Right renal pelvis (tissue), 4 donors: Measurements from ENCODE around the gene KIFC3. TPM values are rescaled to one million over a fixed set of nuclear protein-coding genes. Genes with fewer than 3 reads are reported as not detected.
"Not testable (repeated sequence)": the region's sequence is repeated elsewhere in the genome, so short reads cannot be mapped to it uniquely, and the experiment has no call there.

Source experiments
- DNase-seq, 4 donors: peaks; one replicate each; pipeline ENCODE4 v3.0.0-alpha.2; 2013; ENCODE audit warnings: low read depth in 4 of 4, low spot score in 3 of 4, missing footprints in 1 of 4
- polyA plus RNA-seq, 4 donors: library from polyadenylated mRNA; unstranded; fragments of 120-200 nt; gene quantifications; one replicate each; pipeline ENCODE4 v1.2.1, GENCODE V29; 2013; ENCODE audit not compliant: insufficient read length in 4 of 4

Gene KIFC3
- polyA plus RNA-seq, 4 donors, result 48.6 to 67.8 (median 50.9) TPM

GRCh38 chr16:57755726-57756423 lies 46.4 kb downstream of the KIFC3 start:
- DNase-seq, result no peak

GRCh38 chr16:57755061-57755684 lies 47.1 kb downstream of the KIFC3 start:
- DNase-seq, result no peak

- no peak for DNase-seq
These were observed 47.8 kb downstream of the KIFC3 start for GRCh38 chr16:57754354-57755060.

- DNase-seq, result no peak
These were observed 48.6 kb downstream of the KIFC3 start for GRCh38 chr16:57753448-57754353.

GRCh38 chr16:57752581-57753447 lies 49.5 kb downstream of the KIFC3 start:
- no peak for DNase-seq

GRCh38 chr16:57752203-57752580 lies 50.1 kb downstream of the KIFC3 start:
- no peak for DNase-seq

GRCh38 chr16:57751539-57752202 lies 50.6 kb downstream of the KIFC3 start:
- DNase-seq, result no peak

GRCh38 chr16:57750796-57751538 lies 51.3 kb downstream of the KIFC3 start:
- DNase-seq, result no peak

GRCh38 chr16:57749856-57750452 lies 52.3 kb downstream of the KIFC3 start:
- no peak for DNase-seq

- no peak for DNase-seq
These were observed 53.1 kb downstream of the KIFC3 start for GRCh38 chr16:57749101-57749692.

- DNase-seq, result no peak
These were observed 53.7 kb downstream of the KIFC3 start for GRCh38 chr16:57748596-57748995.

- no peak for DNase-seq
These were observed 54.3 kb downstream of the KIFC3 start for GRCh38 chr16:57747996-57748395.

GRCh38 chr16:57747496-57747895 lies 54.8 kb downstream of the KIFC3 start:
- no peak for DNase-seq

- DNase-seq, result no peak
These were observed 55.2 kb downstream of the KIFC3 start for GRCh38 chr16:57747091-57747490.

- not testable (repeated sequence) for DNase-seq
These were observed 56.0 kb downstream of the KIFC3 start for GRCh38 chr16:57746316-57746715.

GRCh38 chr16:57745768-57746167 lies 56.5 kb downstream of the KIFC3 start:
- no peak for DNase-seq

GRCh38 chr16:57744642-57744903 lies 57.7 kb downstream of the KIFC3 start:
- no peak for DNase-seq
